Cerebellar cortex (tissue), 1 donor: ENCODE results near the gene TMEM114.

Experiments used
- DNase-seq: peaks from one replicate; pipeline ENCODE4 v3.0.0-alpha.2; 2015; ENCODE audit warnings: low spot score

Gene TMEM114

DNA sequence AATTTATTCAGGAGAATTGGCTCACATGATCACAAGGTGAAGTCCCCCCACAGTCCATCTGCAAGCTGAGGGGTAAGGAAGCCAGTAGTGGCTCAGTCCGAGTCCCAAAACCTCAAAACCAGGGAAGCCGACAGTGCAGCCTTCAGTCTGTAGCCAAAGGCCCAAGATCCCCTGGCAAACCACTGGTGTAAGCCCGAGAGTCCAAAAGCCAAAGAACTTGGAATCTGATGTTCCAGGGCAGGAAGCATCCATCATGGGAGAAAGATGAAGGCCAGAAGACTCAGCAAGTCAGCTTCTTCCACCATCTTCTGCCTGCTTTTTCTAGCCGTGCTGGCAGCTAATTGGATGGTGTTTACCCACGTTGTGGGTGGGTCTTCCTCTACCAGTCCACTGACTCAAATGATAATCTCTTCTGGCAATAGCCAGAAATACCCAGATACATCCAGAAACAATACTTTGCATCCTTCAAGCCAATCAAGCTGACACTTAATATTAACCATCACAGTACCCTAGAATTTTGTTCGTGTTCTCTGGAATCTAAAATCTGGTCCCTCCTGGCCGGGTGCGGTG, 40.4 kb downstream of the TMEM114 start:
- DNase-seq: no peak

DNA sequence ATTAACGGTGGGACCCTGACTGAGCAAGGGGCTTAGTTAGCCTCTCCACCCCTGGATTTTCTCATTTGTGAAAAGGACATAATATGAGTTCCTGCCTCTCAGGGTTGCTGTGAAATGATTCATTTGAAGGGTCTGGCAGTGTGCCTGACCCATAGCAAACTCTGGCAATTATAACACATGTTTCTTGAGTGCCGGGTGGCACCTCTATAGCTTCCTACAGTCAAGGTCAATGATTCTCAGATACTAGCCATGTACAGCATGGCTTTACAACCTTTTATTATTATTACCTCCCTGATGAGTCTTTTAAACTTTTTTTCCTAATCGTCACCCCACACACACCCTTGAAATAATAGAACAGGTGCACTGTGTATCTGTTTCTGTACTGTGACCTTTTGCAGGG, 42.1 kb downstream of the TMEM114 start:
- DNase-seq: no peak

DNA sequence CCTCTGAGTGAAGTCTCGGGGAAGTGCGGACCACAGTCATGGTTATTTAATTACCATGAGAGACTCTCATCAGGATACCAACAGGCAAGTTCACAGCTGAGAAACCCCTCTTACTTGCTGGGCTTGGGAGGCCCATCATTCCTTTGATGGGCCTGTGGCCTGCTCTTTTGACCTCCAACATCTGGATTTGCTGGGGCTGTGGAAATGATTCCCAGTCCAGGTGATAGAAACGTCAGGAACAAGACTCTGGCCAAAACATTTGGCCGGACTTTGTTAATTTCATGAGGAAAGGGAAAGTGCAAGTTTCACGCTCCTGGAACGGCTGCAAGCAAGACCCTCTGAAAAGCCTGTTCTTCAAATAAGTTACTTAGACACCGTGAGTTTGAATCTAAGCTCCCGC, 42.5 kb downstream of the TMEM114 start:
- DNase-seq: no peak

DNA sequence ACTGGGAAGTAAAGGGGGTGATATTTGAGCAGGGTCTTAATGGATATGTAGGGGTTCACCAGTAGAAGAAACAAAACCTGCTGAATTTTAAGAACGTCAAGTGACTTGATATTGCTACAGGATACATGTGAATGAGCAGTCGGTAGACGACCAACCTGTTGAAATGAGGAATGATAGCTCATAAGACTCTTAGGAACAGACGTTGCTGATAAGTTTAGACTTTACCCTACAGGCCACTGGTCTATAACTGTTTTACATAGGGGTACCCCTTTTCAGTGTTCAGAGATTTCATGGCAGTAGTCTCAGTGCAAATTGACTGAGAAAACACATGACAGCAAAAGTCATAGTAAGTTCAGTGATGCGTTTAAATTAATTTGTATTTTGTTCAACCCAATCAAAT, 45.9 kb downstream of the TMEM114 start:
- DNase-seq: no peak

DNA sequence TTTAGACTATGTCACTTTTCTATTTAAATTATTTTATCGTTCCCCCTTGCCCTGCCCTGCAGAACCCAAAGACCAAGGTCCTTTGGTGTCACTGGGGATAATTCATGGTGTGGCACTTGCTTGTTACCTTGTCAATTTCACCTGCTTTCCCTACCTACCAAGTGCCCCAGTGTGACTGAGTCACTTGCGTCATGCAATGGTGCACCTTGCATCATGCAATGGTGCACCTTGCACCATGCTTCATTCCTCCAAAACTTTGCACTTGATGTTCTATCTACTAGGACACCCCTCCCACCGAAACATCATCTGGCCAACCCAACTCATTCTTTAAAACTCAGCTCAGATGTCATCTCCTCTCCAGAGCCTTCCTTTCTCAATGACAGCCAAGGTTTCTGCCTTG, 47.1 kb downstream of the TMEM114 start:
- no peak for DNase-seq

DNA sequence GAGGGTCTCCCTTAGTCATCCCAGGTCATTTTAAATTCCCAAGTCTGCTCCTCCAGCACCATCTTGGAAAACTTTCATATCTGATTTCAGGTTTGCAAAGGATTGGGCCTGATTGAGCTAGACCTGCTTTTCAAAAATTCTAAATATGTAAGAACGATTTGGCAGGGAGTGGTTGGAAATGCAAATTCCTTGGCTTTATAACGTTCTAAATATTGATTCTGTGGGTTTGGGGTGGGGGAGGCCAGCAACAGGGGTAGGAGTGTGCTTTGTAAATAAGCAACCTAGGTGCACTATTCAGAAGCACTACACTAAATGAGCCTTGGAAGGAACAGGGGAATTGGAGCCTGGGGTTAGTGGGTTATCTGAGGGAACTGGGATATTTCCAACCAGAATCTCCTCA, 47.9 kb downstream of the TMEM114 start:
- DNase-seq: no peak

DNA sequence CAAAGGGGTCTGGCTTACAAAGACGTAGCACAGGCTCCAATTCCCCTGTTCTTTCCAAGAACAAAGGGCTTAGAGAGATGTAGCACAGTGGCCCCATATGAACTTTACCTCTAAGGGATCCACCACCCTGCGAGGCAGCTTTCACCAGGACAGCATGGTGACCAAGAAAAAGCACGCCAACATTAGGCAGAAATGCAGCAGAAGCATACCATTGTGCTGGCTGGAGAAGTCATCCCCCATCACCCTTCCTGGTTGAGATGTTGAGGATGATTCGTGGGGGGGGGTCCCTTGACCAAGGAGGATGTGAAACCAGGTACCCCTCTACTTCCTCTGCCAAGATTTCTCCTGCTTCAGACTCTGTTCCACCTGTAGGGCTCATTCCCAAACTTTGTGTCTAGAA, 48.4 kb downstream of the TMEM114 start:
- no peak for DNase-seq

DNA sequence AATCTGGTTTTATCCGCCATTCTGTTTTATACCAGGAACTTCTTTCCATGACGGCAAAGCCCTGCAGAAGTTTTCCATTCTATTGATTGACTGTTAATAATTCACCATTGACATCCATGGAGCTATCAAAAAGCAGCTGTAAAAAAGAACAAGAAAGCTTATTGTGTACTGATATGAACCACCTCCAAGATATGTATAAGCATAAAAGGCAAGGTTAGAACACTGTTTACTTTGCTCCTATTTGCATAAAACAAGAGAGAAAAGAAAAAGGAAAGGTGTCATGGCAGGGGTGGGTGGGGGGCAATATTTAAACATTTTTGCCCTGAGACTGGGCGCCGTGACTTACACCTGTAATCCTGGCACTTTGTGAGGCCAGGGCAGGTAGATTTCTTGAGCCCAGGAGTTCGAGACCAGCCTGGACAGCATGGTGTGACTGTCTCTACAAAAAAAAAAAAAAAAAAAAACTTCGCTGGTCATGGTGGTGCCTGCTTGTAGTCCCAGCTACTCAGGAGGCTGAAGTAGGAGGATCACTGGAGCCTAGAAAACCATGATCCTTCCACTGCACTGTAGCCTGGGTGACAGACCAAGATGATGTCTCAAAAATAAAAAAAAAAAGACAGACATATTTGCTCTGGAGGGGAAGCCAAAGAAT, 52.5 kb downstream of the TMEM114 start:
- DNase-seq: no peak

DNA sequence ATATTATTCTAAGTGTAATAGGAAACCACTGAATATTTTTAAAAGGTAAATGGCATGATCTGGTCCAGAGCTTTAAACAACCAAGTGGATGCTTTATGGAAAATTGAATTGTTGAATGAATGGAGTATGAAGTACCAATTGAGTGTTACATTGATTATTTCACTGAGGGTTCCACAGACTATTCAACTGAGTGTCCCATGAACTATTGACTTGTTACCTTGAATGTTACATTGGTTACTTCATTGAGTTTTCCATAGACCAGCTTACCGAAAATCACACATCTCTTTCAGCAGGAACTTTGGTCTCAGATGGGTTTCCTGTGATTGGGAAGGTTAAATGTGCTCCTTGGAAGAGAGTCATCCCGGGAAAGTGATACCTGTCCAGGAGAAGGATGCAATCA, 56.8 kb downstream of the TMEM114 start:
- DNase-seq: no peak

DNA sequence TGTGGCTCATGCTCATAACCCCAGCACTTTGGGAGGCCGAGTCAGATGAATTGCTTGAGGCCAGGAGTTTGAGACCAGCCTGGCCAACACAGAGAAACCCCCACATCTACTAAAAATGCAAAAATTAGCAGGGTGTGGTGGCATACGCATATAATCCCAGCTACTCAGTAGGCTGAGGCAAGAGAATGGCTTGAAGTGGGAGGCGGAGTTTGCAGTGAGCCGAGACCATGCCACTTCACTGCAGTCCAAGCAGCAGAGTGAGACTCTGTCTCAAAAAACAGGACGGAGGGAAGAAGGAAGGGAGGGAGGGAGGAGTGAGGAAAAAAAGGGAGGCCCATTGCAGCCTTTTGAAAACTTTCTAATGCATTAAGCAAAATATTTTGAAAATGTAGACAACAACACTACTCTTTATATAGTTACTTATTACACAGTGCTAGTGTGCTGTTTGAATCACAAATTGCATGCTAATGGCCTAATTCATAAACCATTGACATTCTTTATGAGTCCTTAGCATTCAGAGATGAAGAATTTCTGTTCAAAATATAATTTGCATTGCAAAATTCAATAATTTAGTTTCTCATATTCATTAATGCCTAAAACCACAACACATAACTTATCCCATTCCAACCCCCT, 59.4 kb downstream of the TMEM114 start:
- no peak for DNase-seq

DNA sequence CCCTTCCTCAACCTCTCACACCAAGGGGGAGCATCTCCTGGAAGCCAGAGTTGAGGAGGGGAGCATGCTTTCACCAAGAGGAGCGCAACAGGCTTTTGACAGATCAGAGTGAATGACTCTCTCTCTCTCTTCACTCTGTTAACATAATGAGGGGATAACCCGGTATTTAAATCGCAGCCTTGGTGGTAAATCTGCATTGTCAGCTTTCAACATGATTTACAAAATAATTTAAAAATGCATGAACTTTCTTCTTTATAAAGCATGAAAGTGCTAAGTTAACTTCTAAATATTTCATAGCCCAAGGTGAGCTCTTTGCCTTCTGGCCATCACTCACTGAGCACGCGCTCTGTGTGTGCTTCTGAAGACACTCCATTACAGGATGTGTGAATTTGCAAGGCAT, 61.8 kb downstream of the TMEM114 start:
- DNase-seq: no peak

DNA sequence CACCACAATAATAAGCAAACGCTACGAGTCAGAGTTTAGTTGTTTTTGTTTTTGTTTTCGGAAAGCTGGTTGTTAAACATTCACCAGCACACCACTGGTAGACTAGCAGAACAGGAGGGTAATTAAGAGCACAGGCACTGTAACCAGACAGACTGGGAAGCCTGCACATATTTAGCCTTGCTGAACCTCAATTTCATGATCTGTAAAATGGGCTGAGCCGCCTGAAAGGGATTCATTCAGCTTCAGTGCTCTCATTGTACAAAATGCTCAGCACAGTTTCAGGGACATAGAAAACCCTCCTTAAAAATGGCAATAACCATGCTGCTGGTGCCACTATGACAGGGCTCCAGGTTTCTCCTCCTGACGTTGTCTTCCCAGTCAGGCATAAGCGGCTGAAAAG, 66.4 kb downstream of the TMEM114 start:
- DNase-seq: no peak

DNA sequence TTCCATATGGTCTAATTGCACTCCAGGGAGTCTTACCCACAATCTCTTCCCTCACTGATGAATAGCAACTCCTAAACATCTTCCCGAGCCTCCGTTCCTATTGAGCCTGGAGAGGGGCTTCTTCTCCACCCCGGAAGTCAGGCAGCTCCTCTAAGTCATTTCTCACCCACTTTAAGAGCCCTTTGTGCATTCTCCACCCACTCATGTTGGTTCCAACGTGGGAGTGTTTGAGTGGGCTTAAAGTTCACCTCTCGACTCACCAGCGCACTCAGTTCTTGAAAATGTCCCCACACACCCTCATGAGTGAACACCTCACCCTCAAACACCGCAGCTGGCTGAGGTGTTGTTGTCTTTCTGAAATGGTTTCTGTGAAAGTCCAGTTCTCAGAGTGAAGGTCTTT, 67.6 kb downstream of the TMEM114 start:
- no peak for DNase-seq

DNA sequence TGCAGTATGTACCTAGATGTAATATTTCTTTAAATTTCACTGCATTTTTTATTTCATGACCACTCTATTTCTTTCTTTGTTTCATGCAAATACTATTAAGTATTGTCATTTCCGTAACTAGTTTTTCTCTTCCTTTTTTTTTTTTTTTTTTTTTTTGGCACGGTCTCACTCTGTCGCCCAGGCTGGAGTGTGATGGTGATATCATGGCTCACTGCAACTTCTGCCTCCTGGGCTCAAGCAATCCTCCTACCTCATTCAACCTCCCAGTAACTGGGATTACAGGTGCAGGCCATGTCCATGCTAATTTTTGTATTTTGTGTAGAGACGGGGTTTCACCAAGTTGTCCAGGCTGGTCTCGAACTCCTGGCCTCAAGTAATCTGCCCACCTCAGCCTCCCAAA, 70.7 kb downstream of the TMEM114 start:
- DNase-seq: no peak
